Prostate gland (tissue), 2 donors: Measurements from ENCODE around the gene MTFR1L. TPM values are rescaled to one million over a fixed set of nuclear protein-coding genes. Genes with fewer than 3 reads are reported as not detected.
A peak's percentile ranks its signal among the peaks of the same experiment; 100 is the strongest.

Experiments
- DNase-seq: peaks from one replicate; pipeline ENCODE4 v3.0.0-alpha.2; 2019; ENCODE audit warnings: low spot score
- H3K27ac ChIP-seq, 2 donors: fragments of 200-600 bp; sonication (generic); 2 replicates each; pipeline ENCODE4 v1.5.1; 2017 to 2019
- H3K27me3 ChIP-seq: fragments of 200-600 bp; sonication (generic); replicated peaks from 2 replicates; pipeline ENCODE4 v1.5.1; 2019; ENCODE audit not compliant: insufficient read depth
- H3K36me3 ChIP-seq, 2 donors: fragments of 200-600 bp; sonication (generic); 1 replicate in 1 of 2; 2 replicates in 1 of 2; pipeline versions ENCODE4 v1.5.1 to v1.8.1; 2017 to 2019
- H3K4me1 ChIP-seq: fragments of 200-600 bp; sonication (generic); replicated peaks from 2 replicates; pipeline ENCODE4 v1.5.1; 2019
- H3K4me3 ChIP-seq, 2 donors: fragments of 200-600 bp; sonication (generic); 2 replicates each; pipeline ENCODE4 v1.5.1; 2017 to 2019
- H3K9me3 ChIP-seq: fragments of 200-600 bp; sonication (generic); 2 replicates; pipeline ENCODE4 v1.5.1; 2017
- CTCF ChIP-seq, 4 experiments: fragments of 200-600 bp in 2 of 4; fragments of 450-650 bp in 2 of 4; sonication (generic) in 2 of 4; IDR thresholded peaks; 1 replicate in 3 of 4; 2 replicates in 1 of 4; pipeline ENCODE4 v1.5.1; 2016 to 2019; ENCODE audit warnings: antibody characterized with exemption in 4 of 4, mild to moderate bottlenecking in 2 of 4, moderate library complexity in 2 of 4
- POLR2A ChIP-seq: fragments of 450-650 bp; IDR thresholded peaks from one replicate; pipeline ENCODE4 v1.6.1; 2016; ENCODE audit warnings: antibody characterized with exemption, mild to moderate bottlenecking
- POLR2AphosphoS5 ChIP-seq: sonication (generic); formaldehyde crosslinking; IDR thresholded peaks from one replicate; pipeline ENCODE4 v1.6.1; 2017; ENCODE audit warnings: antibody characterized with exemption
- WGBS: methylation state at CpG from one replicate; pipeline ENCODE4 v1.1.5; 2018; 5-methylcytosine and 5-hydroxymethylcytosine counted together
- intact Hi-C: fragments of 100-400 bp; cut with DNase I; formaldehyde crosslinking; loops from one replicate; pipeline ENCODE4 v1.14.2; 2022
- total RNA-seq, 2 donors: library from RNA; depleted of rRNA; stranded (reverse); fragments of >200 nt; gene quantifications; one replicate each; pipeline ENCODE4 v1.1.0, GENCODE V29; 2016

Gene MTFR1L
- total RNA-seq, 2 donors from 2014 or later, result 82.2 to 112 TPM

DNA sequence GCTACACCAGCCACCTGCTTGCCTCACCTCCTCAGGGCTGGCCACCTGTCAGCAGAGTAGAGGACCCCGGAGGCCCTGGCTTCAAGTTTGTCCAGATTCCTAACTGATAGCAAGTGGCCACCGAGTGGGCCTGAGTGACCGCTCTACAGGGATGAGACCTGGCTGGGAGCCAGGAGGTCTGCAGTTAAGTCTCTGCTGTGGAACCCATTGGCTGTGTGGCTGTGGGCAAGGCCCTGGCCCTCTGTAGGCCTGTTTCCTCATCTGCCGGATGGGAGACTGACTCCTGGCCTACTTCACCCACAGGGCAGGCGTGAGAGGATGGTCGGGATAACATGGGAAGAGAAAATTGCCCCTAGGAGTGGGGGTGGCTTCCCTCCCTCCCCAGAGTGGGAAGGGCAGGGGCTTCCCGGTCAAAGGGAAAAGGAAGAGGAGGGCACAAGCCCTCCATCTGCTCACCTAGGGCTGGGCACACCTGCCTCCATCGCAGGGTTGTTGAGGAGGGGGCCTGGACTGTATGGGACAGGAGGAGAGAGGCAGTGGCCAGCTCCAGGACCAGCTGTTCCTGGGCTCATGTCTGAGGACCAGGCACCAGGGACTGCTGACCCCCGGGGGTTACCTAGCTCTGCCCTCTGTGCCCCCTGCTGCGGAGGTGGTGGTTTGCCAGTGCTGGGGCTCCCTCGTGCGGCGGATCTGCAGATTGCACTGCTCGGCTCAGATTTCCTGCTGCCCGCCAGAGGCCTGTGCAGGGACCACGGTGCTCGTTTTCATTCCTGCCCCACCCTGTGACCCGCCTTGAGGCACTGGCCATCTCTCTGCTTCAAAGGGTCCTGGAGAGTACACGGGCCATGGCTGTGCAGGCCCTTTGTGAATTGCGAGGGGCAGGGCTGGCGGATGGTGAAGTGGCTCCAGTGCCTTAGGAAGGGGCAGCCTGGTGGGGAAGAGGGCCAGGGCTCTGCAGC lies 9.1 kb upstream of the MTFR1L start:
- peak overlapping the region in 1 of 2 donors; percentile 69 for H3K27ac ChIP-seq

DNA sequence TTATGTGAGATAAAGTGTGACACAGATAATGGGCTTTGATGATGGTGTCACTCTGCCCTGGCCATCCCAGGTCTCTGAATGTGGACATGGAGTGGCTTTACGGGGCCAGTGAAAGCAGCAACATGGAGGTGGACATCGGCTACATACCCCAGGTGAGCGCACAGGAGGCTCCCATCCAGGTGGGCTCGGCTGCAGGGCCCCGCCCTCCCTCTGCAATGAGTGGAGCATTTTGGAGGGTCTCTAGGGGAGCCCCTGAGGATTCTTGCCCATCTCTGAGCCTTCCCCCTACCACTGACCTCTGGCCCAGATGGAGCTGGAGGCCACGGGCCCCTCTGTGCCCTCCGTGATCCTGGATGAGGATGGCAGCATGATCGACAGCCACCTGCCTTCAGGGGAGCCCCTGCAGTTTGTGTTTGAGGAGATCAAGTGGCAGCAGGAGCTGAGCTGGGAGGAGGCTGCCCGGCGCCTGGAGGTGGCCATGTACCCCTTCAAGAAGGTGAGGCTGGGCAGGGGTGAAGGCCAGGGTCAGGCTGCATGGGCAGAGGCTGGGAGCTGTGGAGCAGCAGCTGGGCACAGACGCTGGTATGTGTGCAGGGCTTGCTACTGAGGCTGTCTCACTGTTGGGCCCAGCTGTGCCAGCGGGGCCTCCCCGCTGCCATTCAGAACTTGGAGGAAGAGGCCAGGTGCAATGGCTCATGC lies 8.2 kb upstream of the MTFR1L start:
- H3K27me3 ChIP-seq, result no peaks in the 10 kb centered on the region
- H3K27ac ChIP-seq, result no peak overlapping the region
- no peak for DNase-seq
- H3K9me3 ChIP-seq, result no peaks in the 10 kb centered on the region
- no peaks in the 10 kb centered on the region for H3K36me3 ChIP-seq
- no peak overlapping the region for H3K4me3 ChIP-seq
- 84% methylated on average over 12 of the region's 13 CpGs for WGBS
- TF ChIP-seq CTCF (IDR thresholded peaks at IDR 0.05) (no peak), POLR2AphosphoS5 (no peak), POLR2A (no peak)
- intact Hi-C loops, result no loop called here
- peaks cover 12% of the 10 kb centered on the region for H3K4me1 ChIP-seq

More for the DNA sequence above, 9.1 kb upstream of the MTFR1L start:
- no peaks in the 10 kb centered on the region for H3K9me3 ChIP-seq
- TF ChIP-seq CTCF (IDR thresholded peaks at IDR 0.05) (peak; percentile 86 to 95 (median 91)), POLR2AphosphoS5 (peak; percentile 32), POLR2A (no peak)
- H3K27me3 ChIP-seq, result no peaks in the 10 kb centered on the region
- H3K4me1 ChIP-seq, result peaks cover 15% of the 10 kb centered on the region
- peak; percentile 67 for DNase-seq
- WGBS, result 28% methylated on average over 20 of the region's 21 CpGs
- no peaks in the 10 kb centered on the region for H3K36me3 ChIP-seq
- no peak overlapping the region for H3K4me3 ChIP-seq
- intact Hi-C loops, result no loop called here

DNA sequence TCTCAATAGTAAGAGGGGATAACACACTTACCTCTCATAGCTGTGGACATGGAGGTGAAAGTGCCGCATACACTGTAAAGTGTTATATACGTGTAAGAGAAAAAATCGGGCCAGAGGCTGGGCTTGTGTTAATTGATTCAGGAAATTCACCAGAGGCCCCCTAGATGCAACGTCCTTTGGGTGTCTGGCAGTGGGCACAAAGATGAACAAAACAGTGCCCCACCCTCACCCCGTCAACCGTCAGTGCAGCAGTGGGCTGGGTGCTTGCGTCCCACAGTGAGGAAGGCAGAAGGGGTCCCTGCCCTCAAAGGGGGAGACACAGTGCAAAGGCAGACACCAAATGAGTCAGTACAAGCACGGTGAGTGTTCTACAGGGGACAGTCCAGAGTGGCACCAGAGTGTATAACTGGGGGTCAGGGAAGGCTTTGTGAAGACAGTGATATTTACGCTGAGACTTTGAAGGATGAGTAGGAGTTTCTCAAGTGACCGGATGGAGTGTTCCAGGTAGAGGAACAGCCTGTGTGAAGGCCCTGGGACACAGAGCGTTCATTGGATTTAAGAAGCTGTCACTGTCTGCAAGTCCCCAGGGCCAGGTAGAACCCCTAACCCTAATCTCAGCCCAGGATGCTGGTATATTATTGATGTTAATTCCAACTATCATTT lies 6.6 kb upstream of the MTFR1L start:
- peaks cover 7% of the 10 kb centered on the region for H3K4me1 ChIP-seq
- H3K9me3 ChIP-seq, result no peaks in the 10 kb centered on the region
- no peak for DNase-seq
- intact Hi-C loops, result no loop called here
- no peaks in the 10 kb centered on the region for H3K27me3 ChIP-seq
- no peak overlapping the region for H3K27ac ChIP-seq
- 79% methylated on average over 11 of the region's 11 CpGs for WGBS
- H3K4me3 ChIP-seq, result no peak overlapping the region
- H3K36me3 ChIP-seq, result no peaks in the 10 kb centered on the region
- TF ChIP-seq POLR2AphosphoS5 (no peak), POLR2A (no peak), CTCF (IDR thresholded peaks at IDR 0.05) (no peak)

DNA sequence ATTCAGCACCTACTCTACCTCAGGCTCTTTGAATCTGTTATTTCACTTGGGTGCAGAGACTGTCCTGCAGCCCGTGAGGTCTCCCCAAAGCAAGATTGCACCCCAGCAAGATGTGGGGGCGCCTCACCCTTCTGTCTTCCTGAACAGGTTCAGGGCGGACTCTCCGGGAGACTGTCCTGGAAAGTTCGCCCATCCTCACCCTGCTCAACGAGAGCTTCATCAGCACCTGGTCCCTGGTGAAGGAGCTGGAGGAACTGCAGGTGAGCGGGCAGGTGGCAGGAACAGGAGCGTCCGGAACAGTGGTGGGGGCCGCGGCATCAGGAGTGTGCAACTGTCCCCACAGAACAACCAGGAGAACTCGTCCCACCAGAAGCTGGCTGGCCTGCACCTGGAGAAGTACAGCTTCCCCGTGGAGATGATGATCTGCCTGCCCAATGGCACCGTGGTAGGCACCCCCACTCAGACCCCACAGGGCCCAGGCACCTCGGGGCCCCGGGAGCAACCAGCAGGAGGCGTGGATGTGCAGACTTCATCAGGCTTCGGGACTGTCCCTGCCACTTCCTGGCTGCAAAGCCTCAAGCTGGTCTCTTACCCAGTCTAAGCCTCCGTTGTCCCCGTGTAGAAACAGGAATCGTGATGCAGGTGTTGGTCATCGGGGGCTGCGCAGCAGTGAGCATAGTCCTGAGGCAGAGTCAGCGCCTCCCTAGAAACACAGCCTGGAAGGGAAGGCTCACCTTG lies 5.9 kb upstream of the MTFR1L start:
- H3K4me3 ChIP-seq, result no peak overlapping the region
- H3K27ac ChIP-seq, result no peak overlapping the region
- H3K4me1 ChIP-seq, result peaks cover 13% of the 10 kb centered on the region
- H3K36me3 ChIP-seq, result no peaks in the 10 kb centered on the region
- TF ChIP-seq POLR2A (no peak), POLR2AphosphoS5 (no peak), CTCF (IDR thresholded peaks at IDR 0.05) (no peak)
- 90% methylated on average over 22 of the region's 24 CpGs for WGBS
- no peaks in the 10 kb centered on the region for H3K9me3 ChIP-seq
- DNase-seq, result no peak
- intact Hi-C loops, result no loop called here
- H3K27me3 ChIP-seq, result no peaks in the 10 kb centered on the region
